Measurements from ENCODE around the gene CFAP61.

Gene CFAP61

GRCh38 chr20:20275636-20276035, 223.3 kb downstream of the CFAP61 start:
- no peak for TF ChIP-seq ZFX (IDR thresholded peaks at IDR 0.05)
- TF ChIP-seq, protein P1, sequence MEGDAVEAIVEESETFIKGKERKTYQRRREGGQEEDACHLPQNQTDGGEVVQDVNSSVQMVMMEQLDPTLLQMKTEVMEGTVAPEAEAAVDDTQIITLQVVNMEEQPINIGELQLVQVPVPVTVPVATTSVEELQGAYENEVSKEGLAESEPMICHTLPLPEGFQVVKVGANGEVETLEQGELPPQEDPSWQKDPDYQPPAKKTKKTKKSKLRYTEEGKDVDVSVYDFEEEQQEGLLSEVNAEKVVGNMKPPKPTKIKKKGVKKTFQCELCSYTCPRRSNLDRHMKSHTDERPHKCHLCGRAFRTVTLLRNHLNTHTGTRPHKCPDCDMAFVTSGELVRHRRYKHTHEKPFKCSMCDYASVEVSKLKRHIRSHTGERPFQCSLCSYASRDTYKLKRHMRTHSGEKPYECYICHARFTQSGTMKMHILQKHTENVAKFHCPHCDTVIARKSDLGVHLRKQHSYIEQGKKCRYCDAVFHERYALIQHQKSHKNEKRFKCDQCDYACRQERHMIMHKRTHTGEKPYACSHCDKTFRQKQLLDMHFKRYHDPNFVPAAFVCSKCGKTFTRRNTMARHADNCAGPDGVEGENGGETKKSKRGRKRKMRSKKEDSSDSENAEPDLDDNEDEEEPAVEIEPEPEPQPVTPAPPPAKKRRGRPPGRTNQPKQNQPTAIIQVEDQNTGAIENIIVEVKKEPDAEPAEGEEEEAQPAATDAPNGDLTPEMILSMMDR (conservative IDR thresholded peaks at IDR 0.05) = no peak
- no peak overlapping the region for H3K27ac ChIP-seq

DNA sequence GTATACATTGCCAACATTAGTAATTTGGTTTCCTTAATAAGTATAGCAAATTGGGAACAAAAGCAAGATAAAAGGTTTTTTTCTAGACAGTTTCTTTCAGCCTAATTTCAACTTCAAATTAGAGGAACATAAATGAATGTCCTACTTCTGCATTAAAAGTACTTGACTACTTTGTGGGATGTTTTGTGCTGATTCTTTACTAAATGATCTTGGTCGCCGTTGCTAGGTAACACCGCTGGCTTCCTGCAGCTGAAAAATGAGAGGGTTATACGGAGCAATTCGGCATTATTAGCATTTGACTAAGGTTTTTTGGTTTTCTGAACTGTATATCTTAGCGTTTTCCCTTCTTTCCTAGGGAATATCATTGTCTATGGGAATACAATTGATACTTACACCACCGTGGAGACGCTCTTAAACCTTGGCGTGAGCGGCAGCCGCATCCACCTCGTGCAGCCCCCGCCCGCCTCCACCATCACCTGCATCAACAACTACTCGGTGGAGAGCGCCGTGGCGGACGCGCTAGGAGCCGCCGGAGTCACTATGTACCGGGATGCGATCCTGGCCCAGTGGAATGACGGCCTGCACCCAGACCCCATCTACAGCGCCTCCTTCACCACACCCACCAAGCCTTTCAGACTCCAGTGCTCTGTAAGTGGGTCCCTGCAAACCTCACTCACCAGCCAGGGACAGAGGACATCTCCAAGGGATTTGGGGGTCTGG, 224.6 kb downstream of the CFAP61 start:
- H3K27ac ChIP-seq = no peak overlapping the region; the same call in 1 of the 2 replicates
- TF ChIP-seq, protein P1 (conservative IDR thresholded peaks at IDR 0.05) = no peak
- no peak for TF ChIP-seq ZFX (IDR thresholded peaks at IDR 0.05)

DNA sequence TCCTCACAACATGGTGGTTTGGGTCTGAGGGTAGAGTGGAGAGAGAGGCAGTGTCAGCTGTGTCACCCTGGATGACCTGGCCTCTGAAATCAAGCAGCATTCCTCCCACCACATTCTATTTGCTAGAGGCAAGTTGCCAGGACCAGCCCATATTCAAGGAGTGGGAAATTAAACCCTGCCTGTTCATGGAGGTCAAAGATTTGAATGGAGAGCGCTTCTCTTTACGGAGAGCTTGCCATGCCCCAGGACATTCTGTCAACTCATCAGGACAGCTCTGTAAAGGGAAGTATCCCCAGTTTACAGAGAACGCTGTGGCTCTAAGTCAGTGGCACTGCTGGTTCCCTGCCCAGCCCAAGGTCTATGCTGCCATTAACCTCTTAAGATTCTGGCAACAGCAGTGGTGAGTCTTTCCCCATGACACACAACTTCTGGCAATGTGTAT, 225.6 kb downstream of the CFAP61 start:
- no peak for TF ChIP-seq ZFX (IDR thresholded peaks at IDR 0.05)
- TF ChIP-seq, protein P1 (conservative IDR thresholded peaks at IDR 0.05) = no peak
- H3K27ac ChIP-seq = no peak overlapping the region; the same call in 1 of the 2 replicates

GRCh38 chr20:20286061-20286460, 233.7 kb downstream of the CFAP61 start:
- no peak overlapping the region for H3K27ac ChIP-seq
- TF ChIP-seq ZFX (IDR thresholded peaks at IDR 0.05) = no peak
- TF ChIP-seq, protein P1 (conservative IDR thresholded peaks at IDR 0.05) = no peak

DNA sequence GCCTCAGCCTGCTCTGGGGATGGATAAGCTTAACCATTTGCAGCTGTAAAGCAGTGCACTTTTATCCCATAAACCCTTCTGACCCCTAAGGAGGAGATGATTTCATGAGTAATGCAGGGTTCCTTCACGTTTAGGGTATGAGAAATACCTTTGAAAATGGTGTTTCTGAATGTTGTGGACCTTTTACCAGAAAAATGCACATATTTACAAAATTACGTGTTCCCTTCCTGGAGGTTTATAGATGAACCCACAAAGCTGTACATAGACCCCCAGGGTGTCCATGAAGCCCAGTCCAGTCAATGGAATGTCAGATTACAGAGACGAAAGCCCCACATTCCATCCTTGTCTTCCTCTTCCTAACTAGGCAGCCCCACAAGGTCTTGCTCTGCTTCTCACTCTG, 237.0 kb downstream of the CFAP61 start:
- H3K27ac ChIP-seq = no peak overlapping the region
- TF ChIP-seq, protein P1 (conservative IDR thresholded peaks at IDR 0.05) = no peak
- no peak for TF ChIP-seq ZFX (IDR thresholded peaks at IDR 0.05)

GRCh38 chr20:20292472-20292871, 240.1 kb downstream of the CFAP61 start:
- no peak overlapping the region for H3K27ac ChIP-seq
- no peak for TF ChIP-seq ZFX (IDR thresholded peaks at IDR 0.05)
- TF ChIP-seq, protein P1 (conservative IDR thresholded peaks at IDR 0.05) = no peak

- TF ChIP-seq, protein P1 (conservative IDR thresholded peaks at IDR 0.05) = no peak
- TF ChIP-seq ZFX (IDR thresholded peaks at IDR 0.05) = no peak
- H3K27ac ChIP-seq = no peak overlapping the region
Measured at GRCh38 chr20:20293141-20293540, 240.8 kb downstream of the CFAP61 start.

Measured in C4-2B (cell line).